ENCODE data around the gene OR2D2.
A peak's percentile ranks its signal among the peaks of the same experiment; 100 is the strongest.
"Not testable (repeated sequence)": the region's sequence is repeated elsewhere in the genome, so short reads cannot be mapped to it uniquely, and the experiment has no call there.

Gene OR2D2

GRCh38 chr11:6876325-6876724 is 16.0 kb downstream of the OR2D2 start, which contains the start of gene OR10A4:
OR10A4 (plus strand) TSS chr11:6876625; CDS start chr11:6876648, 23 bp downstream.
- DNase-seq = no peak

- no peak for DNase-seq
Observed at GRCh38 chr11:6875761-6876160, 16.5 kb downstream of the OR2D2 start.

GRCh38 chr11:6871278-6871677 is 21.0 kb downstream of the OR2D2 start:
- no peak for DNase-seq

- DNase-seq = no peak
Observed at GRCh38 chr11:6864438-6864837, 27.9 kb downstream of the OR2D2 start.

- DNase-seq = no peak
Observed at GRCh38 chr11:6862961-6863360, 29.3 kb downstream of the OR2D2 start, which contains the start of gene OR10A2. OR10A2 (plus strand) TSS chr11:6863057; CDS start chr11:6869755, 6,698 bp downstream.

GRCh38 chr11:6856871-6857270 is 35.4 kb downstream of the OR2D2 start:
- DNase-seq = peak; percentile 39

- DNase-seq = no peak
Observed at GRCh38 chr11:6855971-6856541, 36.2 kb downstream of the OR2D2 start.

- DNase-seq = not testable (repeated sequence)
Observed at GRCh38 chr11:6854801-6855200, 37.5 kb downstream of the OR2D2 start.

GRCh38 chr11:6850526-6850925 is 41.8 kb downstream of the OR2D2 start:
- peak; percentile 2 for DNase-seq

- no peak for DNase-seq
Observed at GRCh38 chr11:6845383-6845782, 46.9 kb downstream of the OR2D2 start, which contains the start of gene OR10A5. OR10A5 (plus strand) TSS chr11:6845683; CDS start chr11:6845683, 0 bp downstream.

- no peak for DNase-seq
Observed at GRCh38 chr11:6844356-6844755, 47.9 kb downstream of the OR2D2 start.

- no peak for DNase-seq
Observed at GRCh38 chr11:6843670-6844069, 48.6 kb downstream of the OR2D2 start.

GRCh38 chr11:6841694-6842093 is 50.6 kb downstream of the OR2D2 start:
- DNase-seq = no peak
